ENCODE measurements around the gene G2E3. TPM values are rescaled to one million over a fixed set of nuclear protein-coding genes. Genes with fewer than 3 reads are reported as not detected.
"Not testable (repeated sequence)": the region's sequence is repeated elsewhere in the genome, so short reads cannot be mapped to it uniquely, and the experiment has no call there.

Gene G2E3
- 3.7 and 6.0 TPM in 2 replicates for total RNA-seq (2014; rRNA removed; shearing (Covaris generic))

- DNase-seq (ENCODE audit: low spot score): peak; percentile 81
Observed at GRCh38 chr14:30558675-30559555, at the start of gene G2E3. Gene G2E3, plus strand, starts transcription at chr14:30559158. Its CDS starts 21,922 bp downstream, at chr14:30581080.

GRCh38 chr14:30517737-30518136 lies 41.2 kb upstream of the G2E3 start:
- no peak for DNase-seq (ENCODE audit: low spot score)

- no peak for DNase-seq (ENCODE audit: low spot score)
Observed at GRCh38 chr14:30518867-30519560, 39.9 kb upstream of the G2E3 start.

GRCh38 chr14:30519961-30520360 lies 39.0 kb upstream of the G2E3 start:
- DNase-seq (ENCODE audit: low spot score): no peak

GRCh38 chr14:30520536-30520935 lies 38.4 kb upstream of the G2E3 start:
- no peak for DNase-seq (ENCODE audit: low spot score)

- peak; percentile 35 for DNase-seq (ENCODE audit: low spot score)
Observed at GRCh38 chr14:30521899-30522736, 36.8 kb upstream of the G2E3 start.

GRCh38 chr14:30525833-30526232 lies 33.1 kb upstream of the G2E3 start:
- no peak for DNase-seq (ENCODE audit: low spot score)

GRCh38 chr14:30527196-30527595 lies 31.8 kb upstream of the G2E3 start:
- DNase-seq (ENCODE audit: low spot score): no peak

GRCh38 chr14:30528119-30528518 lies 30.8 kb upstream of the G2E3 start:
- no peak for DNase-seq (ENCODE audit: low spot score)

- no peak for DNase-seq (ENCODE audit: low spot score)
Observed at GRCh38 chr14:30528778-30529642, 29.9 kb upstream of the G2E3 start.

GRCh38 chr14:30532264-30532663 lies 26.7 kb upstream of the G2E3 start:
- DNase-seq (ENCODE audit: low spot score): no peak

GRCh38 chr14:30533126-30533525 lies 25.8 kb upstream of the G2E3 start:
- no peak for DNase-seq (ENCODE audit: low spot score)

- DNase-seq (ENCODE audit: low spot score): no peak
Observed at GRCh38 chr14:30541318-30541717, 17.6 kb upstream of the G2E3 start.

- DNase-seq (ENCODE audit: low spot score): not testable (repeated sequence)
Observed at GRCh38 chr14:30546735-30547134, 12.2 kb upstream of the G2E3 start.

GRCh38 chr14:30547388-30548048 lies 11.4 kb upstream of the G2E3 start:
- no peak for DNase-seq (ENCODE audit: low spot score)

GRCh38 chr14:30550335-30550734 lies 8.6 kb upstream of the G2E3 start:
- DNase-seq (ENCODE audit: low spot score): no peak

- DNase-seq (ENCODE audit: low spot score): no peak
Observed at GRCh38 chr14:30551460-30551859, 7.5 kb upstream of the G2E3 start.

GRCh38 chr14:30553311-30553989 lies 5.5 kb upstream of the G2E3 start:
- no peak for DNase-seq (ENCODE audit: low spot score)

- peak; percentile 9 for DNase-seq (ENCODE audit: low spot score)
Observed at GRCh38 chr14:30558362-30558674, 640 bp upstream of the G2E3 start.

- peak; percentile 37 for DNase-seq (ENCODE audit: low spot score)
Observed at GRCh38 chr14:30559638-30560091, 707 bp downstream of the G2E3 start.
